PC-3 (cell line): Measurements from ENCODE around the gene PYGO2. TPM values are rescaled to one million over a fixed set of nuclear protein-coding genes. Genes with fewer than 3 reads are reported as not detected.

Experiments
- ATAC-seq: fragments of 200-7000 bp; cut with Tn5 transposase; 2 replicates; pipeline ENCODE4 v1.9.1; 2020; ENCODE audit warnings: mild to moderate bottlenecking, moderate library complexity
- BruUV-seq: library from RNA; stranded (reverse); fragments of 400-500 nt; replicated peaks from 2 replicates; lab custom pipeline; 2021; lab: Mats Ljungman, UMichigan
- CTCF ChIA-PET: fragments of 300-600 bp; sonication (Branson Sonifier 250); formaldehyde crosslinking; loops from one replicate; lab custom pipeline; 2022; ENCODE audit warnings: antibody characterized with exemption; lab: Charles Lee
- POLR2A ChIA-PET: fragments of 300-600 bp; sonication (Branson Sonifier 250); formaldehyde crosslinking; loops from one replicate; lab custom pipeline; 2022; ENCODE audit warnings: antibody characterized with exemption; ENCODE audit not compliant: unreplicated experiment; lab: Charles Lee
- DNase-seq: peaks from one replicate; pipeline ENCODE4 v3.0.0-alpha.2; 2015
- H2AFZ ChIP-seq: fragments of 300-600 bp; sonication (generic); 2 replicates; pipeline ENCODE4 v1.6.0; 2016; ENCODE audit warnings: antibody characterized with exemption, low read length
- H3F3A ChIP-seq: fragments of 300-600 bp; sonication (generic); one replicate; pipeline ENCODE4 v1.6.0; 2017; ENCODE audit warnings: antibody characterized with exemption, low read length, control low read depth, mild to moderate bottlenecking; ENCODE audit not compliant: unreplicated experiment
- H3K27ac ChIP-seq: fragments of 300-600 bp; sonication (generic); 2 replicates; pipeline ENCODE4 v1.5.1; 2016; ENCODE audit warnings: mild to moderate bottlenecking, low read length
- H3K27me3 ChIP-seq: fragments of 300-600 bp; sonication (generic); 2 replicates; pipeline ENCODE4 v1.6.1; 2016; ENCODE audit warnings: low read length, mixed read lengths
- H3K36me3 ChIP-seq: fragments of 300-600 bp; sonication (generic); 2 replicates; pipeline ENCODE4 v1.6.1; 2016; ENCODE audit warnings: low read depth, mixed run types, low read length, mixed read lengths
- H3K4me1 ChIP-seq: fragments of 300-600 bp; sonication (generic); 2 replicates; pipeline ENCODE4 v1.5.1; 2016; ENCODE audit warnings: low read length; ENCODE audit not compliant: insufficient read depth
- H3K4me2 ChIP-seq: fragments of 300-600 bp; sonication (generic); 2 replicates; pipeline ENCODE4 v1.6.0; 2016; ENCODE audit warnings: low read length
- H3K4me3 ChIP-seq: fragments of 300-600 bp; sonication (generic); 2 replicates; pipeline ENCODE4 v1.5.1; 2016; ENCODE audit warnings: mild to moderate bottlenecking, low read length, mixed read lengths
- H3K79me2 ChIP-seq: fragments of 300-600 bp; sonication (generic); 2 replicates; pipeline ENCODE4 v1.6.1; 2017; ENCODE audit warnings: low read length, mixed read lengths
- H3K9ac ChIP-seq: fragments of 300-600 bp; sonication (generic); 2 replicates; pipeline ENCODE4 v1.6.0; 2016; ENCODE audit warnings: mild to moderate bottlenecking, low read length
- H3K9me2 ChIP-seq: fragments of 300-600 bp; sonication (generic); replicated peaks from 2 replicates; pipeline ENCODE4 v1.6.1; 2016; ENCODE audit warnings: mixed run types, low read length, mixed read lengths
- H3K9me3 ChIP-seq: fragments of 300-600 bp; sonication (generic); 2 replicates; pipeline ENCODE4 v1.6.1; 2016; ENCODE audit warnings: low read length, mixed read lengths
- H4K20me1 ChIP-seq: fragments of 300-600 bp; sonication (generic); 2 replicates; pipeline ENCODE4 v1.6.1; 2016; ENCODE audit warnings: low read length, mixed read lengths
- CTCF ChIP-seq: fragments of 300-600 bp; sonication (generic); conservative IDR thresholded peaks from 2 replicates; pipeline ENCODE4 v1.5.1; 2017; ENCODE audit warnings: antibody characterized with exemption, low read depth, mild to moderate bottlenecking, low read length
- EZH2 ChIP-seq: fragments of 300-600 bp; sonication (generic); IDR thresholded peaks from one replicate; pipeline ENCODE4 v1.6.1; 2017; ENCODE audit warnings: antibody characterized with exemption, mild to moderate bottlenecking, low read length; ENCODE audit not compliant: unreplicated experiment
- EZH2phosphoT487 ChIP-seq: fragments of 300-600 bp; sonication (generic); IDR thresholded peaks from 2 replicates; pipeline ENCODE4 v1.6.1; 2018; ENCODE audit warnings: mild to moderate bottlenecking, antibody characterized with exemption, low read length, borderline replicate concordance
- intact Hi-C: fragments of 100-400 bp; cut with micrococcal nuclease; formaldehyde crosslinking; loops from 2 replicates; pipeline ENCODE4 v1.9.0; 2023
- total RNA-seq: library from RNA; depleted of rRNA; stranded (reverse); fragments of >200 nt; gene quantifications from 2 replicates; pipeline ENCODE4 v1.2.3, GENCODE V29; 2014

PYGO2 gene
- total RNA-seq, 1 experiment from 2014 or later = 41.7 TPM

- Histone ChIP-seq H3K4me2 (peak within 1 kb of the TSS; percentile 98), H3K27me3 (no peaks in the 10 kb centered on the region), H3K9me2 (no peaks in the 10 kb centered on the region), H3K9me3 (no peaks in the 10 kb centered on the region), H3K9ac (peak within 1 kb of the TSS; percentile 74), H2AFZ (peak within 1 kb of the TSS; percentile 68), H4K20me1 (0 out of 2 replicates have a peak, but pooled peaks cover 3% of the 10 kb centered on the region), H3K27ac (peak within 1 kb of the TSS; percentile 88), H3K4me1 (peaks cover 57% of the 10 kb centered on the region), H3K79me2 (peaks cover 51% of the 10 kb centered on the region), H3K4me3 (peak within 1 kb of the TSS; percentile 83), H3F3A (peaks cover 4% of the 10 kb centered on the region), H3K36me3 (peaks cover 9% of the 10 kb centered on the region; the same call in 1 of the 2 replicates)
- intact Hi-C loops = loop anchor here (2.0 kb wide), 2 partner anchors 48 to 82 kb away; partner anchors contain the start of gene ADAM15
- TF ChIP-seq CTCF = no peak
- TF ChIP-seq EZH2 = no peak
- no peak for TF ChIP-seq EZH2phosphoT487
- CTCF ChIA-PET = interaction anchor here (0.6 to 4.1 kb wide), 5 partner anchors 15 to 127 kb away, joined by 5 to 16 read pairs (median 10); partner anchors contain the start of gene PYGO2
- peak; percentile 30 for DNase-seq
- BruUV-seq = TSS peak; percentile 47
- peak; percentile 1 for ATAC-seq
- POLR2A ChIA-PET = interaction anchor here (0.5 to 0.6 kb wide), 4 partner anchors 17 to 956 kb away, joined by 3 to 8 read pairs (median 6); no protein-coding TSS in a partner anchor
Observed at GRCh38 chr1:155002464-155003226, 41.1 kb upstream of the PYGO2 start, which contains the start of gene ZBTB7B. Gene ZBTB7B (plus strand): TSS chr1:155002802. CDS start chr1:155014661, 11,859 bp downstream.

- peaks cover 9% of the 10 kb centered on the region; the same call in 1 of the 2 replicates for H3K36me3 ChIP-seq
- H3F3A ChIP-seq = peaks cover 4% of the 10 kb centered on the region
- intact Hi-C loops = loop anchor here (1.0 to 2.0 kb wide), 5 partner anchors 19 to 83 kb away; partner anchors contain the start of genes ADAM15, CKS1B, FLAD1 and PYGO2
- no peaks in the 10 kb centered on the region for H3K27me3 ChIP-seq
- peak overlapping the region; percentile 70 for H3K9ac ChIP-seq
- H3K79me2 ChIP-seq = peaks cover 43% of the 10 kb centered on the region
- H4K20me1 ChIP-seq = no peaks in the 10 kb centered on the region
- no TSS peak for BruUV-seq
- H3K4me3 ChIP-seq = peak overlapping the region; percentile 83
- ATAC-seq (peak; percentile 54), DNase-seq (peak; percentile 99)
- TF ChIP-seq EZH2 (no peak), CTCF (peak; percentile 81), EZH2phosphoT487 (no peak)
- ChIA-PET POLR2A (interaction anchor here (0.6 kb wide), 1 partner anchor 18 kb away, joined by 8 read pairs; no protein-coding TSS in a partner anchor), CTCF (interaction anchor here (0.6 to 4.1 kb wide), 5 partner anchors 16 to 128 kb away, joined by 5 to 16 read pairs (median 10); partner anchors contain the start of gene PYGO2)
- H2AFZ ChIP-seq = peak overlapping the region; percentile 68
- H3K4me1 ChIP-seq = peaks cover 49% of the 10 kb centered on the region
- no peaks in the 10 kb centered on the region for H3K9me2 ChIP-seq
- H3K4me2 ChIP-seq = peak overlapping the region; percentile 97
- no peaks in the 10 kb centered on the region for H3K9me3 ChIP-seq
- H3K27ac ChIP-seq = peak overlapping the region; percentile 77
Observed at GRCh38 chr1:155001675-155002463, 40.3 kb upstream of the PYGO2 start.
